ENCODE results near the gene CHADL. TPM values are rescaled to one million over a fixed set of nuclear protein-coding genes. Genes with fewer than 3 reads are reported as not detected.
A peak's percentile ranks its signal among the peaks of the same experiment; 100 is the strongest.
"Not testable (repeated sequence)": the region's sequence is repeated elsewhere in the genome, so short reads cannot be mapped to it uniquely, and the experiment has no call there.

The CHADL gene
- total RNA-seq, 1 donor from 2014 or later = 1.6 TPM

GRCh38 chr22:41191467-41191866, 49.3 kb downstream of the CHADL start:
- Histone ChIP-seq H3K36me3 (ENCODE audit: control insufficient read depth, insufficient read depth, low read length) (no peaks in the 10 kb centered on the region), H3K27me3 (ENCODE audit: control insufficient read depth, insufficient read depth, low read length) (no peaks in the 10 kb centered on the region), H3K4me3 (ENCODE audit: low read depth, low read length) (no peak overlapping the region)
- DNase-seq (ENCODE audit: low read depth) (no peak), FAIRE-seq (no peak)
- TF ChIP-seq, protein P1, sequence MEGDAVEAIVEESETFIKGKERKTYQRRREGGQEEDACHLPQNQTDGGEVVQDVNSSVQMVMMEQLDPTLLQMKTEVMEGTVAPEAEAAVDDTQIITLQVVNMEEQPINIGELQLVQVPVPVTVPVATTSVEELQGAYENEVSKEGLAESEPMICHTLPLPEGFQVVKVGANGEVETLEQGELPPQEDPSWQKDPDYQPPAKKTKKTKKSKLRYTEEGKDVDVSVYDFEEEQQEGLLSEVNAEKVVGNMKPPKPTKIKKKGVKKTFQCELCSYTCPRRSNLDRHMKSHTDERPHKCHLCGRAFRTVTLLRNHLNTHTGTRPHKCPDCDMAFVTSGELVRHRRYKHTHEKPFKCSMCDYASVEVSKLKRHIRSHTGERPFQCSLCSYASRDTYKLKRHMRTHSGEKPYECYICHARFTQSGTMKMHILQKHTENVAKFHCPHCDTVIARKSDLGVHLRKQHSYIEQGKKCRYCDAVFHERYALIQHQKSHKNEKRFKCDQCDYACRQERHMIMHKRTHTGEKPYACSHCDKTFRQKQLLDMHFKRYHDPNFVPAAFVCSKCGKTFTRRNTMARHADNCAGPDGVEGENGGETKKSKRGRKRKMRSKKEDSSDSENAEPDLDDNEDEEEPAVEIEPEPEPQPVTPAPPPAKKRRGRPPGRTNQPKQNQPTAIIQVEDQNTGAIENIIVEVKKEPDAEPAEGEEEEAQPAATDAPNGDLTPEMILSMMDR (IDR thresholded peaks at IDR 0.05; ENCODE audit: insufficient read depth, low read length, severe bottlenecking) = no peak

GRCh38 chr22:41184679-41185078, 56.1 kb downstream of the CHADL start:
- DNase-seq (ENCODE audit: low read depth) (no peak), FAIRE-seq (no peak)
- TF ChIP-seq, protein P1 (IDR thresholded peaks at IDR 0.05; ENCODE audit: insufficient read depth, low read length, severe bottlenecking) = no peak
- no peaks in the 10 kb centered on the region for H3K27me3 ChIP-seq (ENCODE audit: control insufficient read depth, insufficient read depth, low read length)
- H3K36me3 ChIP-seq (ENCODE audit: control insufficient read depth, insufficient read depth, low read length) = no peaks in the 10 kb centered on the region
- H3K4me3 ChIP-seq (ENCODE audit: low read depth, low read length) = no peak overlapping the region

GRCh38 chr22:41181349-41182241, 59.1 kb downstream of the CHADL start:
- Histone ChIP-seq H3K36me3 (ENCODE audit: control insufficient read depth, insufficient read depth, low read length) (peaks cover 13% of the 10 kb centered on the region), H3K27me3 (ENCODE audit: control insufficient read depth, insufficient read depth, low read length) (no peaks in the 10 kb centered on the region), H3K4me3 (ENCODE audit: low read depth, low read length) (no peak overlapping the region)
- DNase-seq (ENCODE audit: low read depth) (peak; percentile 67), FAIRE-seq (no peak)
- TF ChIP-seq, protein P1 (IDR thresholded peaks at IDR 0.05; ENCODE audit: insufficient read depth, low read length, severe bottlenecking) = no peak

DNA sequence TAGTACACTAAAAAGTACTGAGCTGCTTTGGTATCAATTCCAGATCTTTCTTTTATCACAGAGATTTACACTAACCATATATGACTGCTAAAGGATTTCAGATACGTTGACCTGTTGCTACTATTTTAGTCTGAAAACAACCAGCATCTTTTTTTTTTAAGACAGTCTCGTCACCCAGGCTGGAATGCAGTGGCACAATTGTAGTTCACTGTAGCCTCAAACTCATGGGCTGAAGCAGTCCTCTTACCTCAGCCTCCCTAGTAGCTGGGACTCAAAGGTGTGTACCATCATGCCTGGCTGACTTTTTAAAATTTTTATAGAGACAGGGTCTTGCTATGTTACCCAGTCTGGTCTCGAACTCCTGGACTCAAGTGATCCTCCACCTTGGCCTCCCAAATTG, 59.8 kb downstream of the CHADL start:
- peaks cover 16% of the 10 kb centered on the region for H3K36me3 ChIP-seq (ENCODE audit: control insufficient read depth, insufficient read depth, low read length)
- FAIRE-seq = no peak
- H3K4me3 ChIP-seq (ENCODE audit: low read depth, low read length) = no peak overlapping the region
- H3K27me3 ChIP-seq (ENCODE audit: control insufficient read depth, insufficient read depth, low read length) = no peaks in the 10 kb centered on the region
- DNase-seq (ENCODE audit: low read depth) = no peak
- TF ChIP-seq, protein P1 (IDR thresholded peaks at IDR 0.05; ENCODE audit: insufficient read depth, low read length, severe bottlenecking) = no peak

DNA sequence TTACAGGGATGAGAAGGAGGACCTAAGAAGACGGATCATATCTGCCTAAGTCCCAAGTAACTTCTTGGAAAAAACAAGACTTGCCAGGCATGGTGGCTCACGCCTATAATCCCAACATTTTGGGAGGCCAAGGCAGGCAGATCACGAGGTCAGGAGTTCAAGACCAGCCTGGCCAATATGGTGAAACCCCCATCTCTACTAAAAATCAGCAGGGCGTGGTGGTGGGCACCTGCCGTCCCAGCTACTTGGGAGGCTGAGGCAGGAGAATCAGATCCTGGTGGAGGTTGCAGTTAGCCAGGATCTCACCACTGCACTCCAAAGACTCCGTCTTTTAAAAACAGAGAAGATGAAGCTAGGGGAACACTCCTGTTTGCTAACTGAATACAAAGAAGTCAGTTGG, 60.4 kb downstream of the CHADL start:
- not testable (repeated sequence) for DNase-seq (ENCODE audit: low read depth); H3K27me3 ChIP-seq (ENCODE audit: control insufficient read depth, insufficient read depth, low read length); H3K4me3 ChIP-seq (ENCODE audit: low read depth, low read length); FAIRE-seq
- peaks cover 18% of the 10 kb centered on the region for H3K36me3 ChIP-seq (ENCODE audit: control insufficient read depth, insufficient read depth, low read length)

Other genes starting within 250 kb of the CHADL start
- 24.0 and 30.5 TPM in 2 replicates for gene EP300, start 148.3 kb downstream of the CHADL start, total RNA-seq
- 8.2 and 10.8 TPM in 2 replicates for gene L3MBTL2, start 35.6 kb downstream of the CHADL start, total RNA-seq
- 63.2 and 65.0 TPM in 2 replicates for gene RANGAP1, start 45.3 kb upstream of the CHADL start, total RNA-seq
- gene ZC3H7B, start 60.6 kb upstream of the CHADL start, total RNA-seq = 14.5 and 21.9 TPM in 2 replicates
- gene TEF, start 141.0 kb upstream of the CHADL start, total RNA-seq = 7.6 and 13.2 TPM in 2 replicates
- 6.3 and 11.9 TPM in 2 replicates for gene TOB2, start 205.9 kb upstream of the CHADL start, total RNA-seq
- 106 and 111 TPM in 2 replicates for gene PHF5A, start 227.8 kb upstream of the CHADL start, total RNA-seq
- gene ACO2, start 228.2 kb upstream of the CHADL start, total RNA-seq = 59.8 and 77.6 TPM in 2 replicates